Thyroid gland (tissue), 4 donors: ENCODE measurements around the gene CNTNAP4. TPM values are rescaled to one million over a fixed set of nuclear protein-coding genes. Genes with fewer than 3 reads are reported as not detected.

Experiments
- DNase-seq, 2 donors: peaks; one replicate each; pipeline ENCODE4 v3.0.0-alpha.2; 2019
- H3K27ac ChIP-seq, 3 donors: fragments of 200-600 bp; sonication (generic); 1 replicate in 2 of 3; 2 replicates in 1 of 3; pipeline ENCODE4 v1.5.1; 2016 to 2019; ENCODE audit warnings: mild to moderate bottlenecking in 1 of 3, moderate library complexity in 1 of 3
- H3K27me3 ChIP-seq: fragments of 200-600 bp; sonication (generic); one replicate; pipeline ENCODE4 v1.5.1; 2019
- H3K36me3 ChIP-seq, 2 donors: fragments of 200-600 bp; sonication (generic); one replicate each; pipeline ENCODE4 v1.5.1; 2016 to 2019
- H3K4me1 ChIP-seq, 2 donors: fragments of 200-600 bp; sonication (generic); one replicate each; pipeline ENCODE4 v1.5.1; 2017 to 2019
- H3K4me3 ChIP-seq, 3 donors: fragments of 200-600 bp; sonication (generic); replicated peaks in 1 of 3; 1 replicate in 2 of 3; 2 replicates in 1 of 3; pipeline ENCODE4 v1.5.1; 2016; ENCODE audit warnings: mild to moderate bottlenecking in 1 of 3
- H3K9me3 ChIP-seq: fragments of 200-600 bp; sonication (generic); one replicate; pipeline ENCODE4 v1.5.1; 2017
- CTCF ChIP-seq, 6 experiments: fragments of 200-600 bp in 3 of 6; fragments of 450-650 bp in 3 of 6; sonication (generic) in 3 of 6; IDR thresholded peaks; one replicate each; pipeline ENCODE4 v1.5.1; 2016 to 2019; ENCODE audit warnings: antibody characterized with exemption in 6 of 6, mild to moderate bottlenecking in 2 of 6, inconsistent platforms in 1 of 6, moderate library complexity in 1 of 6
- POLR2A ChIP-seq, 2 donors: fragments of 450-650 bp; IDR thresholded peaks; one replicate each; pipeline ENCODE4 v1.6.1; 2017; ENCODE audit warnings: antibody characterized with exemption in 2 of 2, mild to moderate bottlenecking in 2 of 2, moderate library complexity in 1 of 2
- WGBS, 2 donors: methylation state at CpG; one replicate each; pipeline ENCODE4 v1.1.5; 2017; 5-methylcytosine and 5-hydroxymethylcytosine counted together
- intact Hi-C: fragments of 100-400 bp; cut with DNase I; formaldehyde crosslinking; loops from one replicate; pipeline ENCODE4 v1.15.1; 2023
- total RNA-seq, 4 donors: library from RNA; depleted of rRNA; stranded (reverse); fragments of >200 nt; gene quantifications; one replicate each; pipeline ENCODE4 v1.2.3, GENCODE V29; 2016

CNTNAP4 gene
- total RNA-seq, 4 donors from 2014 or later = not detected

DNA sequence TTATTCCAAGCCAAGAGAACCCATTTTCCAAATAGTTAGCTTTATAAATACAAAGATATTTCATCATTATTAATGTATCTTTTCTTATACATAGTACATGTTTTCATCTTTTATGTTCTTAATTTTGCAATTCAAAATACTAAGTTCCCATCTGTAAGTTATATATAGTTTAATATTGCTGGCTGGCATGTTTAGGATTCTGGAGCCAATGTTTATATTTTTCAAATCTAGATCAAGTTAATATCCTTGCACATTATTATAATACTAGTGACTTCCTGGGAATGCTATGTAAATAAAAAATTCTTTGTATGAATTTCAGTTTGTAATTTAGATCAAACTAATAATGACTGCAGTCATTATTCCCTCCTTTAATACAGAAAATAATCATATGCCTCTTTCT is 189.7 kb downstream of the CNTNAP4 start:
- TF ChIP-seq POLR2A (IDR thresholded peaks at IDR 0.05) (no peak), CTCF (IDR thresholded peaks at IDR 0.05) (no peak)
- intact Hi-C loops = no loop called here
- Histone ChIP-seq H3K36me3 (no peaks in the 10 kb centered on the region), H3K27me3 (no peaks in the 10 kb centered on the region), H3K4me3 (no peak overlapping the region), H3K4me1 (no peaks in the 10 kb centered on the region), H3K27ac (no peak overlapping the region), H3K9me3 (no peaks in the 10 kb centered on the region)
- no peak for DNase-seq

- no peak overlapping the region for H3K27ac ChIP-seq
- no peaks in the 10 kb centered on the region for H3K9me3 ChIP-seq
- no peaks in the 10 kb centered on the region for H3K36me3 ChIP-seq
- WGBS, 2 donors = 64 to 75% methylated on average over 2 of the region's 2 CpGs
- DNase-seq = no peak
- intact Hi-C loops = no loop called here
- no peaks in the 10 kb centered on the region for H3K4me1 ChIP-seq
- H3K4me3 ChIP-seq = no peak overlapping the region
- no peak for TF ChIP-seq POLR2A (IDR thresholded peaks at IDR 0.05)
- no peaks in the 10 kb centered on the region for H3K27me3 ChIP-seq
Observed at GRCh38 chr16:76474048-76474447, 196.8 kb downstream of the CNTNAP4 start.

DNA sequence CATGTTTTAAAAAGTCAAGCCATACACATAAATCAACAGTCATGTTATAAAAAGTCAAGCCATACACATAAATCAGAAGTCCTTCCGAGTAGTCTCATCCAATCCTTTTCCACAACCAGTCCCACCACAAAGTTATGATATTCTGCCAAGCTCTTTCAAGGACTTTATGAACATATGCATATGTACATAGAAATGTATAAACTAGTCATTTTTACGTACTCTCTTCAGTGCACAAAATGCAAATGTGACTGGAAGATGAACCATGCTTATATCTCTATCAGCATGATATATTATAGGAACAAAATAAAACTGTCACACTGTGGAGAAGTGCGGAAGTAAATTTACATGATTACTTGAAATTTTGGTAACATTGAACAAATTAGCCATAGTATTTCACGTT is 200.9 kb downstream of the CNTNAP4 start:
- H3K27me3 ChIP-seq = no peaks in the 10 kb centered on the region
- H3K9me3 ChIP-seq = no peaks in the 10 kb centered on the region
- no peak for DNase-seq
- WGBS, 2 donors = 76 to 80% methylated on average over 4 of the region's 4 CpGs
- TF ChIP-seq POLR2A (IDR thresholded peaks at IDR 0.05) (no peak), CTCF (IDR thresholded peaks at IDR 0.05) (no peak)
- intact Hi-C loops = no loop called here
- H3K27ac ChIP-seq = no peak overlapping the region
- H3K4me3 ChIP-seq = no peak overlapping the region
- no peaks in the 10 kb centered on the region for H3K4me1 ChIP-seq
- no peaks in the 10 kb centered on the region for H3K36me3 ChIP-seq

GRCh38 chr16:76483307-76483909 is 206.2 kb downstream of the CNTNAP4 start:
- Histone ChIP-seq H3K27me3 (no peaks in the 10 kb centered on the region), H3K9me3 (no peaks in the 10 kb centered on the region), H3K36me3 (no peaks in the 10 kb centered on the region), H3K4me1 (no peaks in the 10 kb centered on the region), H3K4me3 (no peak overlapping the region), H3K27ac (no peak overlapping the region)
- WGBS, 2 donors = 73 to 77% methylated on average over 8 of the region's 8 CpGs
- DNase-seq = no peak
- intact Hi-C loops = no loop called here
- TF ChIP-seq POLR2A (IDR thresholded peaks at IDR 0.05) (no peak), CTCF (IDR thresholded peaks at IDR 0.05) (no peak)

DNA sequence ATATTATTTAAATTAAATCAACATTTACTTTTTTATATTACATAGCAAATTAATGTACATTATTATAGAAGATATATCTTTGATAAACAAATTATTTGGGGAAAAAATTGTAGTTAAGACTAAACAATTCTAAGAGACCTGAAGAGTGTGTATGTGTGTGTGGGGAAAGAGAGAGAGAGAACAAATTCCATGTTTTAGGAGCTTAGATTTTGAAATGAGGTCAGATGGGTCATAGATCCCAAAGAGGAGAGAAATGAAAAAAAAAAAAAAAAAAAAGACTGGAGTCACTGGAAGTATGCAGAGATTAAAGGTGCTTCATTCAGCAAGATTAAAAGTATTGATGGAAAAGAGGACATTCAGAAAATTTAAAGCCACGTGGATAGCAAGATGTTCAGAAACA is 206.8 kb downstream of the CNTNAP4 start:
- no peak for DNase-seq
- Histone ChIP-seq H3K36me3 (no peaks in the 10 kb centered on the region), H3K27me3 (no peaks in the 10 kb centered on the region), H3K9me3 (no peaks in the 10 kb centered on the region), H3K27ac (no peak overlapping the region), H3K4me3 (no peak overlapping the region), H3K4me1 (no peaks in the 10 kb centered on the region)
- intact Hi-C loops = no loop called here
- TF ChIP-seq POLR2A (IDR thresholded peaks at IDR 0.05) = no peak
- no peak for TF ChIP-seq CTCF (IDR thresholded peaks at IDR 0.05)
- WGBS, 2 donors = 63 to 69% methylated on average over 1 of the region's 1 CpG

GRCh38 chr16:76486740-76487139 is 209.5 kb downstream of the CNTNAP4 start:
- no peaks in the 10 kb centered on the region for H3K4me1 ChIP-seq
- no peak overlapping the region for H3K27ac ChIP-seq
- WGBS, 2 donors = 88 to 97% methylated on average over 1 of the region's 1 CpG
- DNase-seq = no peak
- no peak overlapping the region for H3K4me3 ChIP-seq
- no peaks in the 10 kb centered on the region for H3K9me3 ChIP-seq
- TF ChIP-seq CTCF (IDR thresholded peaks at IDR 0.05) (no peak), POLR2A (IDR thresholded peaks at IDR 0.05) (no peak)
- H3K36me3 ChIP-seq = no peaks in the 10 kb centered on the region
- H3K27me3 ChIP-seq = no peaks in the 10 kb centered on the region
- intact Hi-C loops = no loop called here
